SK-N-SH (cell line): Measurements from ENCODE around the gene APC. TPM values are rescaled to one million over a fixed set of nuclear protein-coding genes. Genes with fewer than 3 reads are reported as not detected.

Experiments used
- CTCF ChIA-PET: fragments of 300-600, 350-600 bp; formaldehyde crosslinking; extraction: SDS; loops from one replicate; lab custom pipeline; 2021; lab: Yijun Ruan, JAX
- POLR2A ChIA-PET: fragments of 350-600 bp; sonication (Branson Sonifier 250); formaldehyde crosslinking; extraction: SDS; loops from one replicate; lab custom pipeline; 2020; ENCODE audit warnings: antibody characterized with exemption, inconsistent platforms; lab: Yijun Ruan, JAX
- DNase-seq: peaks from one replicate; pipeline ENCODE4 v3.0.0; 2012
- H2AFZ ChIP-seq: fragments of 200-600 bp; sonication (generic); 2 replicates; pipeline ENCODE4 v1.8.1; 2016; ENCODE audit warnings: antibody characterized with exemption, mild to moderate bottlenecking, low read depth
- H3F3A ChIP-seq: fragments of 200-600 bp; sonication (generic); replicated peaks from 2 replicates; pipeline ENCODE3; 2016; ENCODE audit warnings: antibody characterized with exemption, mild to moderate bottlenecking; ENCODE audit not compliant: insufficient read depth
- H3K27ac ChIP-seq, 2 experiments: fragments of 200-500 bp in 1 of 2; fragments of 200-600 bp in 1 of 2; sonication (Bioruptor generic) in 1 of 2; sonication (generic), shearing (Covaris generic) in 1 of 2; 2 replicates each; pipeline versions ENCODE4 v1.5.1 to v1.6.1; 2014 to 2016; ENCODE audit warnings: low read depth in 2 of 2, inconsistent platforms in 1 of 2, low read length in 1 of 2, mild to moderate bottlenecking in 1 of 2, mixed read lengths in 1 of 2
- H3K27me3 ChIP-seq: fragments of 200-600 bp; sonication (generic), shearing (Covaris generic); 2 replicates; pipeline ENCODE4 v1.6.1; 2016; ENCODE audit warnings: mixed run types; ENCODE audit not compliant: insufficient read depth
- H3K36me3 ChIP-seq, 2 experiments: fragments of 200-500 bp in 1 of 2; fragments of 200-600 bp in 1 of 2; sonication (Bioruptor generic) in 1 of 2; sonication (generic) in 1 of 2; replicated peaks in 1 of 2; 2 replicates each; pipeline versions ENCODE3 to v1.5.1; 2014 to 2016; ENCODE audit warnings: low read length in 1 of 2, mild to moderate bottlenecking in 1 of 2; ENCODE audit not compliant: insufficient read depth in 2 of 2, control insufficient read depth in 1 of 2
- H3K4me1 ChIP-seq, 2 experiments: fragments of 200-500 bp in 1 of 2; fragments of 200-600 bp in 1 of 2; sonication (Bioruptor generic) in 1 of 2; sonication (generic), shearing (Covaris generic) in 1 of 2; 2 replicates each; pipeline versions ENCODE4 v1.5.1 to v1.6.1; 2014 to 2016; ENCODE audit warnings: low read depth in 1 of 2, low read length in 1 of 2, mixed run types in 1 of 2; ENCODE audit not compliant: insufficient read depth in 2 of 2, control insufficient read depth in 1 of 2
- H3K4me2 ChIP-seq: fragments of 200-600 bp; sonication (generic), shearing (Covaris generic); 2 replicates; pipeline ENCODE4 v1.6.1; 2017; ENCODE audit warnings: mixed run types
- H3K4me3 ChIP-seq, 2 experiments: fragments of 200-500 bp in 1 of 2; fragments of 200-600 bp in 1 of 2; sonication (Bioruptor generic) in 1 of 2; sonication (generic), shearing (Covaris generic) in 1 of 2; 2 replicates each; pipeline versions ENCODE4 v1.5.1 to v1.8.1; 2014 to 2016; ENCODE audit warnings: low read depth in 2 of 2, inconsistent platforms in 1 of 2, low read length in 1 of 2, mild to moderate bottlenecking in 1 of 2, mixed read lengths in 1 of 2, moderate library complexity in 1 of 2
- H3K79me2 ChIP-seq: fragments of 200-600 bp; sonication (generic); 2 replicates; pipeline ENCODE4 v1.8.1; 2017; ENCODE audit warnings: mild to moderate bottlenecking; ENCODE audit not compliant: insufficient read depth
- H3K9ac ChIP-seq: fragments of 200-600 bp; sonication (generic); 2 replicates; pipeline ENCODE4 v1.6.1; 2017; ENCODE audit warnings: mixed run types
- H3K9me2 ChIP-seq: fragments of 200-600 bp; sonication (generic); 2 replicates; pipeline ENCODE4 v1.6.1; 2017; ENCODE audit warnings: mixed run types
- H3K9me3 ChIP-seq: fragments of 200-600 bp; sonication (generic); 2 replicates; pipeline ENCODE4 v1.6.1; 2017; ENCODE audit warnings: mixed run types, mild to moderate bottlenecking, moderate library complexity
- H4K20me1 ChIP-seq: fragments of 200-600 bp; sonication (generic); 2 replicates; pipeline ENCODE4 v1.6.1; 2017; ENCODE audit warnings: mild to moderate bottlenecking, mixed run types; ENCODE audit not compliant: insufficient read depth
- FOXM1 ChIP-seq: IDR thresholded peaks from 2 replicates; pipeline ENCODE4 v1.4.0; 2012; ENCODE audit warnings: low read depth, mild to moderate bottlenecking
- IRF3 ChIP-seq: fragments of 150-350 bp; IDR thresholded peaks from 2 replicates; pipeline ENCODE4 v1.6.1; 2016; ENCODE audit warnings: mild to moderate bottlenecking, low read depth, low read length
- JUND ChIP-seq: IDR thresholded peaks from 2 replicates; pipeline ENCODE4 v1.4.0; 2012
- POLR2AphosphoS5 ChIP-seq: IDR thresholded peaks from 2 replicates; pipeline ENCODE4 v1.6.1; 2012; ENCODE audit warnings: low read depth, low read length
- RAD21 ChIP-seq: IDR thresholded peaks from 2 replicates; pipeline ENCODE4 v1.6.1; 2012; ENCODE audit warnings: mild to moderate bottlenecking, low read length
- RCOR1 ChIP-seq: fragments of 150-350 bp; IDR thresholded peaks from 2 replicates; pipeline ENCODE4 v1.6.1; 2017; ENCODE audit warnings: antibody characterized with exemption, low read length
- RFX5 ChIP-seq: IDR thresholded peaks from 2 replicates; pipeline ENCODE4 v1.6.1; 2012; ENCODE audit warnings: mild to moderate bottlenecking, improper control_type of control experiment, low read length
- RXRA ChIP-seq: IDR thresholded peaks from 2 replicates; pipeline ENCODE4 v1.4.0; 2012; ENCODE audit warnings: low read depth, mild to moderate bottlenecking, borderline replicate concordance
- TAF1 ChIP-seq: IDR thresholded peaks from 2 replicates; pipeline ENCODE4 v1.6.1; 2012; ENCODE audit warnings: low read depth, mild to moderate bottlenecking, low read length, moderate library complexity, borderline replicate concordance
- TCF12 ChIP-seq: IDR thresholded peaks from 2 replicates; pipeline ENCODE4 v1.4.0; 2012
- ZBTB33 ChIP-seq: IDR thresholded peaks from 2 replicates; pipeline ENCODE4 v1.4.0; 2012; ENCODE audit warnings: low read depth, borderline replicate concordance
- WGBS: methylation state at CpG from one replicate; pipeline ENCODE4 v1.1.6; 2017; ENCODE audit warnings: low lambda C conversion rate; 5-methylcytosine and 5-hydroxymethylcytosine counted together
- polyA plus RNA-seq, 3 experiments: library from polyadenylated mRNA; depleted of rRNA; stranded (reverse); fragments of >200 nt; gene quantifications; 2 replicates each; pipeline ENCODE4 v1.2.3, GENCODE V29; 2012
- TF ChIP-seq, protein P1 (sequence below): IDR thresholded peaks from 2 replicates; pipeline ENCODE4 v1.6.1; 2012; ENCODE audit warnings: mild to moderate bottlenecking, low read depth, low read length, moderate library complexity
- TF ChIP-seq, protein P2 (sequence below): fragments of 150-350 bp; IDR thresholded peaks from 2 replicates; pipeline ENCODE4 v1.6.1; 2017; ENCODE audit warnings: antibody characterized with exemption, low read length, low read depth, borderline replicate concordance
- TF ChIP-seq, protein P3 (sequence below): IDR thresholded peaks from 2 replicates; pipeline ENCODE4 v1.4.0; 2012; ENCODE audit warnings: low read depth, borderline replicate concordance
- TF ChIP-seq, protein P4 (sequence below): IDR thresholded peaks from 2 replicates; pipeline ENCODE4; 2012

The APC gene
- polyA plus RNA-seq, 1 of the 3 experiments (the other 2 are of a cell fraction), result 5.1 TPM

GRCh38 chr5:112724901-112725300 is 12.8 kb upstream of the APC start:
- no peaks in the 10 kb centered on the region; the same call in 1 of the 2 replicates for H4K20me1 ChIP-seq
- H3K4me3 ChIP-seq, result no peak overlapping the region
- peaks cover 0 to 3% of the 10 kb centered on the region in 2 experiments for H3K36me3 ChIP-seq
- no peaks in the 10 kb centered on the region for H3F3A ChIP-seq
- H3K4me2 ChIP-seq, result no peak overlapping the region
- ChIA-PET POLR2A (interaction anchor here (0.6 kb wide), 1 partner anchor 100 kb away, joined by 3 read pairs; no protein-coding TSS in a partner anchor), CTCF (interaction anchor here (1.2 to 1.4 kb wide), 3 partner anchors 15 to 34 kb away, joined by 3 to 6 read pairs (median 3); no protein-coding TSS in a partner anchor)
- H3K79me2 ChIP-seq, result peaks cover 74% of the 10 kb centered on the region
- no peaks in the 10 kb centered on the region; a peak in 2 of 4 replicates for H3K4me1 ChIP-seq
- WGBS, result 91% methylated on average over 4 of the region's 4 CpGs
- no peak overlapping the region for H3K27ac ChIP-seq
- no peak overlapping the region for H3K9ac ChIP-seq
- TF ChIP-seq, protein P1, sequence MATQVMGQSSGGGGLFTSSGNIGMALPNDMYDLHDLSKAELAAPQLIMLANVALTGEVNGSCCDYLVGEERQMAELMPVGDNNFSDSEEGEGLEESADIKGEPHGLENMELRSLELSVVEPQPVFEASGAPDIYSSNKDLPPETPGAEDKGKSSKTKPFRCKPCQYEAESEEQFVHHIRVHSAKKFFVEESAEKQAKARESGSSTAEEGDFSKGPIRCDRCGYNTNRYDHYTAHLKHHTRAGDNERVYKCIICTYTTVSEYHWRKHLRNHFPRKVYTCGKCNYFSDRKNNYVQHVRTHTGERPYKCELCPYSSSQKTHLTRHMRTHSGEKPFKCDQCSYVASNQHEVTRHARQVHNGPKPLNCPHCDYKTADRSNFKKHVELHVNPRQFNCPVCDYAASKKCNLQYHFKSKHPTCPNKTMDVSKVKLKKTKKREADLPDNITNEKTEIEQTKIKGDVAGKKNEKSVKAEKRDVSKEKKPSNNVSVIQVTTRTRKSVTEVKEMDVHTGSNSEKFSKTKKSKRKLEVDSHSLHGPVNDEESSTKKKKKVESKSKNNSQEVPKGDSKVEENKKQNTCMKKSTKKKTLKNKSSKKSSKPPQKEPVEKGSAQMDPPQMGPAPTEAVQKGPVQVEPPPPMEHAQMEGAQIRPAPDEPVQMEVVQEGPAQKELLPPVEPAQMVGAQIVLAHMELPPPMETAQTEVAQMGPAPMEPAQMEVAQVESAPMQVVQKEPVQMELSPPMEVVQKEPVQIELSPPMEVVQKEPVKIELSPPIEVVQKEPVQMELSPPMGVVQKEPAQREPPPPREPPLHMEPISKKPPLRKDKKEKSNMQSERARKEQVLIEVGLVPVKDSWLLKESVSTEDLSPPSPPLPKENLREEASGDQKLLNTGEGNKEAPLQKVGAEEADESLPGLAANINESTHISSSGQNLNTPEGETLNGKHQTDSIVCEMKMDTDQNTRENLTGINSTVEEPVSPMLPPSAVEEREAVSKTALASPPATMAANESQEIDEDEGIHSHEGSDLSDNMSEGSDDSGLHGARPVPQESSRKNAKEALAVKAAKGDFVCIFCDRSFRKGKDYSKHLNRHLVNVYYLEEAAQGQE, result no peak
- TF ChIP-seq FOXM1 (no peak), RFX5 (no peak), POLR2AphosphoS5 (no peak), RXRA (no peak), ZBTB33 (no peak), IRF3 (no peak), TCF12 (no peak), RCOR1 (no peak), JUND (no peak), RAD21 (no peak), TAF1 (no peak)
- TF ChIP-seq, protein P2, sequence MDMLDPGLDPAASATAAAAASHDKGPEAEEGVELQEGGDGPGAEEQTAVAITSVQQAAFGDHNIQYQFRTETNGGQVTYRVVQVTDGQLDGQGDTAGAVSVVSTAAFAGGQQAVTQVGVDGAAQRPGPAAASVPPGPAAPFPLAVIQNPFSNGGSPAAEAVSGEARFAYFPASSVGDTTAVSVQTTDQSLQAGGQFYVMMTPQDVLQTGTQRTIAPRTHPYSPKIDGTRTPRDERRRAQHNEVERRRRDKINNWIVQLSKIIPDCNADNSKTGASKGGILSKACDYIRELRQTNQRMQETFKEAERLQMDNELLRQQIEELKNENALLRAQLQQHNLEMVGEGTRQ, result no peak
- TF ChIP-seq, protein P3, sequence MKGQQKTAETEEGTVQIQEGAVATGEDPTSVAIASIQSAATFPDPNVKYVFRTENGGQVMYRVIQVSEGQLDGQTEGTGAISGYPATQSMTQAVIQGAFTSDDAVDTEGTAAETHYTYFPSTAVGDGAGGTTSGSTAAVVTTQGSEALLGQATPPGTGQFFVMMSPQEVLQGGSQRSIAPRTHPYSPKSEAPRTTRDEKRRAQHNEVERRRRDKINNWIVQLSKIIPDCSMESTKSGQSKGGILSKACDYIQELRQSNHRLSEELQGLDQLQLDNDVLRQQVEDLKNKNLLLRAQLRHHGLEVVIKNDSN, result no peak
- TF ChIP-seq, protein P4, sequence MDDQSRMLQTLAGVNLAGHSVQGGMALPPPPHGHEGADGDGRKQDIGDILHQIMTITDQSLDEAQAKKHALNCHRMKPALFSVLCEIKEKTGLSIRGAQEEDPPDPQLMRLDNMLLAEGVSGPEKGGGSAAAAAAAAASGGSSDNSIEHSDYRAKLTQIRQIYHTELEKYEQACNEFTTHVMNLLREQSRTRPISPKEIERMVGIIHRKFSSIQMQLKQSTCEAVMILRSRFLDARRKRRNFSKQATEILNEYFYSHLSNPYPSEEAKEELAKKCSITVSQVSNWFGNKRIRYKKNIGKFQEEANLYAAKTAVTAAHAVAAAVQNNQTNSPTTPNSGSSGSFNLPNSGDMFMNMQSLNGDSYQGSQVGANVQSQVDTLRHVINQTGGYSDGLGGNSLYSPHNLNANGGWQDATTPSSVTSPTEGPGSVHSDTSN, result no peak
- no peaks in the 10 kb centered on the region for H3K9me3 ChIP-seq
- no peak for DNase-seq
- H3K9me2 ChIP-seq, result no peaks in the 10 kb centered on the region
- no peaks in the 10 kb centered on the region for H3K27me3 ChIP-seq
- no peak overlapping the region for H2AFZ ChIP-seq
